NCI-H2171 (cell line): ENCODE data around the gene IRAG1.

Experiments
- DNase-seq: peaks from one replicate; lab custom pipeline; 2025; lab: John Stamatoyannopoulos, UW

Gene IRAG1

GRCh38 chr11:10646005-10646404, 47.5 kb downstream of the IRAG1 start:
- no peak for DNase-seq

- no peak for DNase-seq
Measured at GRCh38 chr11:10645212-10645795, 48.3 kb downstream of the IRAG1 start.
